SJSA1 (cell line): ENCODE results near the gene SLC26A6. TPM values are rescaled to one million over a fixed set of nuclear protein-coding genes. Genes with fewer than 3 reads are reported as not detected.

Experiments
- DNase-seq, 2 experiments: peaks; one replicate each; pipeline ENCODE4 v3.0.0-alpha.2; 2015 to 2020; ENCODE audit warnings: low spot score in 2 of 2, low read depth in 1 of 2
- H3K27ac ChIP-seq: fragments of 250-450 bp; sonication (Bioruptor Pico); 2 replicates; pipeline ENCODE4 v1.5.1; 2020; ENCODE audit warnings: mild to moderate bottlenecking, moderate library complexity
- H3K27me3 ChIP-seq: fragments of 250-450 bp; sonication (Bioruptor Pico); replicated peaks from 2 replicates; pipeline ENCODE4 v1.5.1; 2020; ENCODE audit warnings: mild to moderate bottlenecking, moderate library complexity
- H3K36me3 ChIP-seq: fragments of 250-450 bp; sonication (Bioruptor Pico); 2 replicates; pipeline ENCODE4 v1.5.1; 2020; ENCODE audit warnings: mild to moderate bottlenecking
- H3K4me1 ChIP-seq: fragments of 250-450 bp; sonication (Bioruptor Pico); replicated peaks from 2 replicates; pipeline ENCODE4 v1.6.1; 2021; ENCODE audit warnings: mild to moderate bottlenecking
- H3K4me3 ChIP-seq: fragments of 250-450 bp; sonication (Bioruptor Pico); 2 replicates; pipeline ENCODE4 v1.5.1; 2020; ENCODE audit warnings: mild to moderate bottlenecking
- H3K9me3 ChIP-seq: fragments of 250-450 bp; sonication (Bioruptor Pico); replicated peaks from 2 replicates; pipeline ENCODE4 v1.5.1; 2020; ENCODE audit warnings: mild to moderate bottlenecking
- total RNA-seq: library from RNA; depleted of rRNA; stranded (reverse); fragments of >200 nt; shearing (Covaris generic); gene quantifications from 2 replicates; pipeline ENCODE4 v1.2.3, GENCODE V29; 2014

Gene SLC26A6
- total RNA-seq, 1 experiment from 2014 or later: 16.4 TPM

DNA sequence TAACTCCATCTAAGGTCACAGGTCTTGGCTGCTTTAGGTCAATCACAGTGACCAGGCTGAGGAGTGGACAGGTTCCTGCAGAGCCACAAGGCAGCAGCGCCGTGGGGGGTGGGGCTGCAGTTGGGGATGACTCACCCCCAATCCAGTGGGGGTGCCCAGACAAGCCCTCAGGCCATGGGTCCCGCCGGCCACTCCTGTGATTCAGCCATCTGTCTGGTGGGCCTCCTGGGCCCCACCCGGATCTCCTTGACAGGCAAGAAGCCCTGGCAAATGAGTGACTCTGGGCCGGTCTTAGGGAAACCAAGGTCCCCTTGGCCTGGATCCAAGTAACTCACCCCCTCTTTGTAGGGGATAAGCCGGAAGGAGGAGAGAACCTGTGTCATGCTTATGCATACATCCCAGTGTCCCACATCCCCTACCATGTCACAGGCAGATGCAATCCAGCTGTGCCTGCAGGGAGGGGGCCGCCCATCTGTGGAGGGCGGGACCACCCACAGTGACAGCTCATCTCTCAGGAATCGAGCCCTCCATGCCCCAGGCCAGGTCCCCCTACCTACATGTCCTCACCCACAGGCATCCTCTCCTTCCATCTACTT, 39.6 kb downstream of the SLC26A6 start:
- DNase-seq: peak; percentile 99
- H3K27ac ChIP-seq: peak overlapping the region; percentile 95
- H3K36me3 ChIP-seq: peaks cover 80% of the 10 kb centered on the region
- H3K4me1 ChIP-seq: peaks cover 87% of the 10 kb centered on the region
- no peaks in the 10 kb centered on the region for H3K9me3 ChIP-seq
- peak overlapping the region; percentile 71 for H3K4me3 ChIP-seq
- H3K27me3 ChIP-seq: no peaks in the 10 kb centered on the region

DNA sequence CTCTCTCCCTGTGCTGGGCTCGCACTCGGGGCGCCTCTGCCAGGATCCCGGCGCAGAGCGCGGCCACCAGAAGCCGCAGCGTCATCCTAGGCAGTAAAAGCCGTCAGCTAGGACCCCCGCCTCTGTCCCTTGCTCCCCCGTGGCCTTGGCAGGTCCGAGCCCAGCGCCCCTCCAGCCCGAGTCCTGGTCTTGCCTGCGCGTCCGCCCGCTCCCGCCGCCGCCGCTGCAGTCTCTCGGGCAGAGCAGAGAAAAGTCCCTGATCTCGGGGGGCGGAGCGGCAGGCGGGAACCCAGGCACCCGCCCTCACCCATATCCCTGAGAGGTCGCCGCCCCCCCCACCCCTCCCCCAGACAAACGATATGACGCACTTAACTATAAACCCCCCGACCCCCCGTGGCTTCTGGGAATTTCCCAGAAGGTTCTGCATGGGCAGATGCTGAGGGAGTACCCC, 40.2 kb downstream of the SLC26A6 start, which contains the start of gene COL7A1:
Gene COL7A1, minus strand, starts transcription at position 255 of the 451 bp plus-strand sequence. Its CDS starts 170 bp downstream, at position 85.
- H3K4me1 ChIP-seq: peaks cover 82% of the 10 kb centered on the region
- no peak for DNase-seq
- peaks cover 80% of the 10 kb centered on the region for H3K36me3 ChIP-seq
- no peaks in the 10 kb centered on the region for H3K27me3 ChIP-seq
- H3K9me3 ChIP-seq: no peaks in the 10 kb centered on the region
- peak within 1 kb of the TSS; percentile 95 for H3K27ac ChIP-seq
- H3K4me3 ChIP-seq: peak within 1 kb of the TSS; percentile 71

DNA sequence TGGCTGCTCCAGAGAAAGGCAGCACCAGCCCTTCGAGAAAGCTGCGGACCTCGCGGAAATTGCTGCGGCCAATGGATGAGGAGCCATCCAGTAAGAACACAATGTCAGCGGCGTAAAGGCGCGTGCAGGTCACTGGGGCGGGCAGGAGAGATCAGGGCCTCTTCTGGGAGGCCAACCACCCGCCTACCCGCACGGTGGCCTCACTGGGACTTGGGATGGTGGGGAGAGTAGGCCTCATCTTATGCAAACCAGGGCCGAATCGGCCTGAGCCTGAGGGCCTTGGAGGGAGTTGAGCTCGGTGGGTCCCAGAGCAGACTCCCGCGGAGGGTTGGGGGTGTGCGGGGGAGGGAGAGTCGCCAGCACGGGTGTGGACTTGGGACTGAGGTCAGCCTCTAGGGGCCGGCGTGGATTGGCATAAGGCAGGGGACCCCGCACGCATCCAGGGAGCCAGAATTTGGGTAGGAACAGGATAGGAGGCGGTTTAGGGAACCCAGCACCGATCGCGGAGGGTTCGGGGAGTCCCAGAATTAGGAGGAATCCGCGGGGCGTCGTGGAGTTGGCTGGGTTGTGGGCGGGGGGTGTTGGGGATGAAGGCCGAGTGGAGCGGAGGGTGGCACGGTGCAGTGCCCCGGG, 40.7 kb downstream of the SLC26A6 start:
- Histone ChIP-seq H3K9me3 (no peaks in the 10 kb centered on the region), H3K36me3 (peaks cover 80% of the 10 kb centered on the region), H3K4me1 (peaks cover 76% of the 10 kb centered on the region), H3K4me3 (peak overlapping the region; percentile 71), H3K27ac (peak overlapping the region; percentile 75), H3K27me3 (no peaks in the 10 kb centered on the region)
- peak; percentile 36 to 58 for DNase-seq

DNA sequence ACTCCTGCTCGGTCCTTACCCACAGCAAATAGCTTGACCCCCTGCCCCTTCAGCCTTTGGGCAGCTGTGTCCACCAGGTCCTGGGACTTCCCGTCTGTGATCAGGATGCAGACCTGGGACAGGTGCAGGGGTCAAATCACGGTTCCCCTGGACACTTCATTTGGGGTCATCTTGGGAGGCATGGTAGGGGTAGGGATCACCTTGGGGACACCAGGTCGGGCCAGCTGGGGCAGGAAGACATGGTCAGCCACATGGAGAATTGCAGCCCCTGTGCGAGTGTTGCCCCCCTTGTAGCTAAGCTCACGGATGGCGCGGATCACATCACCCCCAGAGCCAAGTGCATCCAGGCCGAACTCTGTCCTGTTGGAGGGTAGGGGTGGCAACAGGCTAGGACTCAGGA, 41.9 kb downstream of the SLC26A6 start:
- H3K4me1 ChIP-seq: peaks cover 64% of the 10 kb centered on the region
- H3K4me3 ChIP-seq: peak overlapping the region; percentile 71
- DNase-seq: no peak

DNA sequence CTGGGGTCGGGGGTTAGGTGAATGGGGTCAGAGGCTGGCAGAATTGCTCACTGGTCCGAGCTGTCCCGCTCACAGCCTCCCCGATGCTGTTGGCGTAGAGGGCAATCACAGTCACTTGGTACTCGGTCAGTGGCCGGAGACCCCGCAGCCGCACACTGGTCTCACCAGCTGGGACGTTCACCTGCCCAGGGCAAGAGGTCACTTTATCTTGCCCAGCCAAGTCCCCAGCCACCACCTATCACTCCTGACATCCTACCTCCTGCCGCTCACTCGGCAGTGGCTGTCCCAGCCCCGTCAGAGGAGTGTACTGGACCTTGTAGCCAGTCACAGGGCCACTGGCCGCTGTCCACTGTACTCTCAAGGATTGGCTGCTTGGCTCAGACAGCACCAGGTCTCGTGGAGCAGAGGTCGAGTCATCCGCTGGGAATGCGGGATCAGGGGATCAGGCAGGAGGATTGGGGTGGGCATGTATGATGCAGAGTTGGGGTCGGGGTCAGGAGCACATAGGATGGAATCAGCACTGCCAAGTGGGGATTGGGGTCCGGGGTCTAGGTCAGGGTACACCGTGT, 42.7 kb downstream of the SLC26A6 start:
- no peak for DNase-seq
- peaks cover 57% of the 10 kb centered on the region for H3K4me1 ChIP-seq
- H3K36me3 ChIP-seq: peaks cover 84% of the 10 kb centered on the region
- H3K9me3 ChIP-seq: no peaks in the 10 kb centered on the region
- H3K4me3 ChIP-seq: peak overlapping the region; percentile 71
- H3K27me3 ChIP-seq: no peaks in the 10 kb centered on the region
- no peak overlapping the region for H3K27ac ChIP-seq

More for the DNA sequence above, 41.9 kb downstream of the SLC26A6 start:
- Histone ChIP-seq H3K27ac (no peak overlapping the region), H3K27me3 (no peaks in the 10 kb centered on the region), H3K36me3 (peaks cover 82% of the 10 kb centered on the region), H3K9me3 (no peaks in the 10 kb centered on the region)

DNA sequence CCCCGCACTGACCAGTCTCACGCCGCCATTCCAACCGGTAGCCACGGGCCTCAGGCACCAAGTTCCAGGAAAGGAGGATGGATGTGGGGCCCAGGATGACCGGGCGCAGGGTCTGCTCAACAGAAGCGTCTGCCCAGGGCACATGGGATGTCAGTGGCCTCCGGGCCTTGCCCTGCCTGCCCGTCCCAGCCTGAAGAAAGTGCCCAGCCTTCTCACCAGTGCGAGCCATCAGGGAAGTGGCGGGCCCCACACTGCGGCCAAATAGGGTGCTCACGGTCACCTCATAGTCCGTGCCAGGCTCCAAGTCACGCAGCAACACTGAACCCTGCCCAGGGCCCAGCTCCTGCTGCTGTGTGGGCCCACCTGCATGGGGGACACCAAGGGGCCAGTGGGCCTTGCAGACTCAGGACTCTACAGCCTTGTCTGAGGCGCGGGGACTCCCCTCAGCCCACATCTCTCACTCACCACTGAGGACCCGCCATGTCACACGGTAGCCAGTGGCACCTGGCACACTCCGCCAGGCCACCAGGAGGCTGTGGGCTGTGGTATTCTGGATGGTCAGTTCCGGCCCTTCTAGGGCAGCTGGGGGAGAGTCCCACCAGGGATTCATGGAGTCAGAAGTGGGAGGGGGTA, 43.3 kb downstream of the SLC26A6 start:
- Histone ChIP-seq H3K36me3 (peaks cover 84% of the 10 kb centered on the region), H3K27me3 (no peaks in the 10 kb centered on the region), H3K4me3 (no peak overlapping the region), H3K4me1 (peaks cover 51% of the 10 kb centered on the region), H3K27ac (no peak overlapping the region), H3K9me3 (no peaks in the 10 kb centered on the region)
- no peak for DNase-seq

DNA sequence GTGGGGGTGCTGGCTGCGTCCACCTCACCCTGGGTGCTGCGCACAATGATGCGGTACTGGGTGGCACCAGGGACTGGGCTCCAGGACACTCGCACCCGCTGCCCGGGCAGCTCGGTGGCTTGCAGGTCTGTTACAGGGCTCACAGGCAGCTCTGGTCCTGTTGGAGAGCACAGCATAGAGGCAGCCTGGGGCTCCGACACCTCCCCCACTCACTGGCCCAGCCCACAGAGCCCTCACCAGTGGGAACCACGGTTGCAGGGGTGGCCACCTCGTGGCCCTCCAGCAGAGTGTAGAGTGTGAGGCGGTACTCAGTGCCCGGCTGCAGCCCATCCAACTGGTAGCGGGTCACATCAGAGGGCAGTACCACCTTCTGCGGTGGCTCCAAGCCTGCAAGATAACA, 43.8 kb downstream of the SLC26A6 start:
- Histone ChIP-seq H3K27me3 (no peaks in the 10 kb centered on the region), H3K4me1 (peaks cover 45% of the 10 kb centered on the region), H3K9me3 (no peaks in the 10 kb centered on the region), H3K4me3 (no peak overlapping the region), H3K27ac (no peak overlapping the region), H3K36me3 (peaks cover 84% of the 10 kb centered on the region)
- no peak for DNase-seq

DNA sequence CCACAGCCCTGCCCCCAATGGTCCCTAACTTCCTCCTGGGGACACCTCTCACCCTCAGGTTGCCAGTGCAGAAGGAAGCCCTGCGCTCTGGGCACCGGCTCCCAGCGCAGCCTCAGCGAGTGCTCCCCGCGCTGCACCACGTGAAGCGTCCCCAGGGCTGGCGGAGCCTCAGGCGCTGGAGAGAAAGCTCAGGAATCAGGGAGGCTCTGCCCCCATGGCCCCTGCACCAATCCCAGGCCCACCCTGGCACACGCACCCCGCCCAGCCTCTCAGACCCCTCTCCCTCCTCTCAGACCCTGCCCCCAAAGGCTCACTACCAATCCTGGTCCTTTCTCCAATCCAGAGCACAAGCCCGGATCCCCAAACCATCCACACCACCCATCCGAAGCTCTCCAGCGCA, 47.0 kb downstream of the SLC26A6 start:
- peaks cover 98% of the 10 kb centered on the region for H3K36me3 ChIP-seq
- H3K9me3 ChIP-seq: no peaks in the 10 kb centered on the region
- no peaks in the 10 kb centered on the region for H3K27me3 ChIP-seq

DNA sequence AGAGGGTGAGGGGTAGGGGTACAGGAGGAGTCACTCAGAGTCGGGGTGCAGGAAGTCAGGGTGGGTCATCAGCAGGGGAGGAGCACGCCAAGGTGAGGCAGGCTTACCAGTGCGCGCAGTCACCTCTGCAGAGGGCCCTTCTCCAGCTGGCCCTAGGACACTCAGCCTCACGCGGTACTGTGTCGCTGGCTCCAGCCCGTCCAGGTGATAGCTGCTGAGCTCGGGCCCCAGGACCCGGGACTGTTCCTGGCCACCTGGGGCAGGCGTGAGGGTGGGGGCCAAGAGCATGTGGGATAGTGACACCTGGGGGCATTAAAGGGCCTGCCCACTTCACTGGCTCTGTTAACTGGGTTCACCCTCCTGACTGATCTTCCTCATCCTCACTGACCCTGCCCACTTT, 47.6 kb downstream of the SLC26A6 start:
- no peak overlapping the region for H3K27ac ChIP-seq
- peaks cover 10% of the 10 kb centered on the region for H3K4me1 ChIP-seq
- H3K36me3 ChIP-seq: peaks cover 98% of the 10 kb centered on the region
- H3K27me3 ChIP-seq: no peaks in the 10 kb centered on the region
- no peak overlapping the region for H3K4me3 ChIP-seq
- H3K9me3 ChIP-seq: no peaks in the 10 kb centered on the region
- DNase-seq: no peak

More for the DNA sequence above, 47.0 kb downstream of the SLC26A6 start:
- no peak for DNase-seq
- H3K4me3 ChIP-seq: no peak overlapping the region
- H3K27ac ChIP-seq: no peak overlapping the region
- peaks cover 16% of the 10 kb centered on the region for H3K4me1 ChIP-seq

DNA sequence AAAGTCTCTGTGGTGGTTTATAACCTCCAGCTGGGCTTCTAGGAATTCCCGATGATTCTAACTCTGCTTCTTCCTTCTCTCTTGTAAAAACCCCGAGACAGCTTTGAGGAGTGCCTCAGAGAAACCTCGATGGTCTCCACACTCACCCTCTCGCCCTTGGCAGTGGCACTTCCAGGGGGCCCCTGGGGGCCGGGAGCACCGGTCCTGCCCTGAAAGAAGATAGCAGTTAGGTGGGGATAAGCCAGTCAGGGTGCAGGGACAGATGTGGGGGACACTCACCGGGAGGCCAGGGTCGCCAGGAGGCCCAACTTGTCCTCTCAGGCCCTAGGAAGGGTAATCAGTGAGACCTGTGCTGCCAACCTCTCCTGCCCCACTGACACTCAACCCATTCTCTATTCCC, 49.9 kb downstream of the SLC26A6 start:
- Histone ChIP-seq H3K4me1 (no peaks in the 10 kb centered on the region), H3K27ac (no peak overlapping the region), H3K27me3 (no peaks in the 10 kb centered on the region), H3K9me3 (no peaks in the 10 kb centered on the region), H3K36me3 (peaks cover 98% of the 10 kb centered on the region), H3K4me3 (no peak overlapping the region)
- DNase-seq: no peak

DNA sequence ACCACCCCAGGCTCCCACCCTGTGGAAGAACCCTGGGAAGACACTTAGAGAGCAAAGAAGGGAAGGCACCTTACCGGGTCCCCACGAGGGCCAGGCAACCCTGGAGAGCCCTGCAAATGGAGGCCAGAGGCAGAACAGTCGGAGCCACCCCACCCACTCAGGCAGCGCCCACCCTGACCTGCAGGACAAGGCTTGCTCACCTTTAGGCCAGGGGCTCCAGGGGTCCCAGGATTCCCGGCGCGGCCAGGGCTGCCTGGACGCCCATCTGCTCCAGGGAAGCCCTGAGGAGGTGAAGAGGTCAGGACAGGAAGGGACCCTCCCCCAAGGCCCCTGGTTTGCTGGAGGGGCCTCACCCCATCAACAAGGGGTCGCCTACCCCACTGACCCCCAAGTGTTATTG, 50.4 kb downstream of the SLC26A6 start:
- peaks cover 98% of the 10 kb centered on the region for H3K36me3 ChIP-seq
- H3K9me3 ChIP-seq: no peaks in the 10 kb centered on the region
- DNase-seq: no peak
- no peak overlapping the region for H3K27ac ChIP-seq
- no peaks in the 10 kb centered on the region for H3K4me1 ChIP-seq
- H3K27me3 ChIP-seq: no peaks in the 10 kb centered on the region
- no peak overlapping the region for H3K4me3 ChIP-seq

DNA sequence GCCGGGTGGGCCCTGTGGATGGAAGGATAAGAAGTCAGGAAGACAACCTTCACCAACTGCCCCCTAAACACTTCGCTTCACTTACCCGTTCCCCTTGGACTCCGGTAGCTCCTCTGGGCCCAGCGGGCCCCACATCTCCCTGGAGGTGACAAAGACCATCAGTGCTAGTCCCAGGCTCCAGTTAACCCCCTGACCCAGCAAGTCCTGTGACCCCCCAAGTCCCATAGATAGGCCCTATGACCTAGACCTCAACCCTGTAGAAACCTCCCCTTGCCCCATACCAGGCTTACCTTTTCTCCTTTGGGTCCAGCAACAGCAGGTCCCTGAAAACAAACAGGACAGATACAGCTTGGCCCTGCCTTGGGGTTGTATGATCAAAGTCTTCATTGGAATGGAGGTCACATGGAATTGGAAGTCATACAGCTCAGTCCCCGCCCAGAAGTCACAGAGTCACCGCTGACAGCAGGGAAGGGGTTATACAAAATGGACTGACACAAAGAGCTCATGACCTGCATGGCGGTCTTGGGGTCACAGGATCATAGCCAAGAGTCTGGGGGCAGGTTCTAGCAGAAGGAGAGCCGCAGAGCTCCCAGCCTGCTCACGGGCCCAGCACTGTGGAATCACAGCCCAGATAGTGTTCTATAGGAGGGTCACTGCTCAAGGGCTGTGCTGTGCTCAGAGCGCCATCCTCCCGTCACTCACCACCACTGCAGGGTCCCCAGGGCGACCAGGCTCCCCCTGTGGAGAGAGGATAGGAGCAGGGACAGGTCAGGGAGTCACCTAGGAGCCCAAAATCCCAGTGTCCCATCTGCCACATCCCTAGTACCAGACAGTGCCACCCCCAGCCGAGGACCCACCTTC, 53.4 kb downstream of the SLC26A6 start:
- no peaks in the 10 kb centered on the region for H3K4me1 ChIP-seq
- peaks cover 100% of the 10 kb centered on the region for H3K36me3 ChIP-seq
- no peak for DNase-seq
- no peaks in the 10 kb centered on the region for H3K9me3 ChIP-seq
- no peaks in the 10 kb centered on the region for H3K27me3 ChIP-seq
- H3K4me3 ChIP-seq: no peak overlapping the region
- H3K27ac ChIP-seq: no peak overlapping the region

DNA sequence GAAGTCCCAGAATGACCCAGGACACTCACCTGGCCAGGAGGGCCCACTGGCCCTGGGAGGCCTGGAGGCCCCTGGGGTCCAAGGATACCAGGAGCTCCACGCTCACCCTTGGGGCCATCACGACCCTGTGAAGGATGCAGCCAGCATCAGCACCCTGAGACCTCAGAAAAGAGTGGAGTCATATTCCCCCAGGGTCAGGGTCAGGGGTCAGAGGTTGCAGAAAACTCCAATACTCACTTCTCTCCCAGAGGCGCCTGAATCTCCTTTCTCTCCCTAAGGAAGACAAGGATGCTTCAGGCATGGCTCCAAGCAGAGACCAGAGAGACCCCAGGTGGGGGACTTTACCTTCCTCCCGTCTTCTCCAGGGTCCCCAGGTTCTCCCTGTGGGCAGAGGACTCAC, 58.6 kb downstream of the SLC26A6 start:
- no peak for DNase-seq

More for the DNA sequence above, 58.6 kb downstream of the SLC26A6 start:
- Histone ChIP-seq H3K27me3 (no peaks in the 10 kb centered on the region), H3K27ac (no peak overlapping the region), H3K9me3 (no peaks in the 10 kb centered on the region), H3K4me3 (no peak overlapping the region), H3K4me1 (no peaks in the 10 kb centered on the region), H3K36me3 (peaks cover 100% of the 10 kb centered on the region)
